ENCODE data around the gene SLC31A1. TPM values are rescaled to one million over a fixed set of nuclear protein-coding genes. Genes with fewer than 3 reads are reported as not detected.
"Not testable (repeated sequence)": the region's sequence is repeated elsewhere in the genome, so short reads cannot be mapped to it uniquely, and the experiment has no call there.

Gene SLC31A1
- total and polyA plus RNA-seq, 2 experiments from 2014 or later, result 35.8 to 37.1 TPM

DNA sequence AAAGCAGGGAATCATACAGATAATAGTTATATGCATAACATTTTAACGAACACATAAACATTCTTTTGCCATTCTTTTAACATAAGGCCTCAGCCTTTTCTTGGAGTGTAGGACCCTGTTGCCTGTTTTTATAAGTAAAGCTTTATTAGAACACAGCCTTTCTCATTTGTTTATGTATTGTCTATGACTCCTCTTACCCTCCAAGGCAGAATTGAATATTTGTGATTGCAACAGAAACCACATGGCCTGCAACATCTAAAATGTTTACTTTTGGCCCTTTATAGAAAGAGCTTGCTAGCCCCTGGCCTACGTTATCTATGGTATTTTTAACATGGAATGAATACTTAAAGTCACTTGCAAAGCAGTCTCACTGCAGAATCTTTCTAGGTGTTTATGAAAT, 2.6 kb downstream of the SLC31A1 start:
- peak; percentile 45 for DNase-seq

DNA sequence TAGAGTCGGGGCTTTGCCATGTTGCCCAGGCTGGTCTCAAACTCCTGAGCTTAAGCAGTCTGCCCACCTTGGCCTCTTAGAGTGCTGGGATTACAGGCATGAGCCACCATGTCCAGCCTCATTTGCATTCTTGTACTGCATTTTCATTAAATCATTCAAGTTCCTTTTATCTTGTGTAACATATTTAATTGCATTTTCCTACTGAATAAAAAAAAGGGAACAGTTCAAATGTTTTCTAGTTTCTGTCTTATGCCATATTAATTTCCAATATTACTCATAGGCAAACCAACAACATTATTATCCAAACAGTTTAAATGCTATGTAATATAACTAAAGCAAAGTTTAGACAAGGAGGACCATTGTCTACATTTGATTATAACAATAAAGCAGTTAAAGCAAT, 6.1 kb downstream of the SLC31A1 start:
- TF ChIP-seq EZH2 (IDR thresholded peaks at IDR 0.05; ENCODE audit: insufficient read depth, poor library complexity, severe bottlenecking), result no peak
- no peak for TF ChIP-seq EZH2phosphoT487 (IDR thresholded peaks at IDR 0.05; ENCODE audit: insufficient read depth, low read depth)
- Histone ChIP-seq H3K9ac (no peak overlapping the region), H2AFZ (no peak overlapping the region), H3K9me3 (ENCODE audit: low read depth) (no peaks in the 10 kb centered on the region), H3K4me1 (ENCODE audit: insufficient read depth) (peaks cover 28% of the 10 kb centered on the region), H3K36me3 (ENCODE audit: low read depth) (peaks cover 13% of the 10 kb centered on the region; the same call in 1 of the 2 replicates), H3F3A (ENCODE audit: insufficient read depth) (no peaks in the 10 kb centered on the region), H3K79me2 (ENCODE audit: insufficient read depth) (peaks cover 97% of the 10 kb centered on the region), H3K27me3 (replicated peaks; ENCODE audit: insufficient read depth) (no peaks in the 10 kb centered on the region), H3K9me2 (ENCODE audit: insufficient read depth) (no peaks in the 10 kb centered on the region), H3K4me2 (ENCODE audit: unreplicated experiment) (no peak overlapping the region), H4K20me1 (ENCODE audit: insufficient read depth) (0 out of 2 replicates have a peak, but pooled peaks cover 6% of the 10 kb centered on the region), H3K27ac (no peak overlapping the region), H3K4me3 (no peak overlapping the region)
- in situ Hi-C loops (cut with MboI), result no loop called here
- WGBS, 2 experiments (ENCODE audit: low coverage in 1 of 2, low lambda C conversion rate in 2 of 2, missing lambda C conversion rate in 2 of 2), result 52 to 72% methylated on average over 1 of the region's 1 CpG
- no peak for DNase-seq

More for the DNA sequence above, 2.6 kb downstream of the SLC31A1 start:
- in situ Hi-C loops (cut with MboI), result no loop called here
- H3K4me1 ChIP-seq (ENCODE audit: insufficient read depth), result peaks cover 40% of the 10 kb centered on the region
- H3K9me3 ChIP-seq (ENCODE audit: low read depth), result no peaks in the 10 kb centered on the region
- no peaks in the 10 kb centered on the region for H3K9me2 ChIP-seq (ENCODE audit: insufficient read depth)
- H3K9ac ChIP-seq, result no peak overlapping the region
- peak overlapping the region; percentile 99 for H3K4me3 ChIP-seq
- peaks cover 13% of the 10 kb centered on the region; the same call in 1 of the 2 replicates for H3K36me3 ChIP-seq (ENCODE audit: low read depth)
- peaks cover 93% of the 10 kb centered on the region for H3K79me2 ChIP-seq (ENCODE audit: insufficient read depth)
- 83 to 87% methylated on average over 2 of the region's 2 CpGs for WGBS, 2 experiments (ENCODE audit: low coverage in 1 of 2, low lambda C conversion rate in 2 of 2, missing lambda C conversion rate in 2 of 2)
- H3K4me2 ChIP-seq (ENCODE audit: unreplicated experiment), result peak overlapping the region; percentile 8
- TF ChIP-seq EZH2 (IDR thresholded peaks at IDR 0.05; ENCODE audit: insufficient read depth, poor library complexity, severe bottlenecking), result no peak
- no peak for TF ChIP-seq EZH2phosphoT487 (IDR thresholded peaks at IDR 0.05; ENCODE audit: insufficient read depth, low read depth)
- H2AFZ ChIP-seq, result no peak overlapping the region
- no peak overlapping the region for H3K27ac ChIP-seq
- H3K27me3 ChIP-seq (replicated peaks; ENCODE audit: insufficient read depth), result no peaks in the 10 kb centered on the region
- H4K20me1 ChIP-seq (ENCODE audit: insufficient read depth), result 0 out of 2 replicates have a peak, but pooled peaks cover 3% of the 10 kb centered on the region
- H3F3A ChIP-seq (ENCODE audit: insufficient read depth), result peaks cover 27% of the 10 kb centered on the region

DNA sequence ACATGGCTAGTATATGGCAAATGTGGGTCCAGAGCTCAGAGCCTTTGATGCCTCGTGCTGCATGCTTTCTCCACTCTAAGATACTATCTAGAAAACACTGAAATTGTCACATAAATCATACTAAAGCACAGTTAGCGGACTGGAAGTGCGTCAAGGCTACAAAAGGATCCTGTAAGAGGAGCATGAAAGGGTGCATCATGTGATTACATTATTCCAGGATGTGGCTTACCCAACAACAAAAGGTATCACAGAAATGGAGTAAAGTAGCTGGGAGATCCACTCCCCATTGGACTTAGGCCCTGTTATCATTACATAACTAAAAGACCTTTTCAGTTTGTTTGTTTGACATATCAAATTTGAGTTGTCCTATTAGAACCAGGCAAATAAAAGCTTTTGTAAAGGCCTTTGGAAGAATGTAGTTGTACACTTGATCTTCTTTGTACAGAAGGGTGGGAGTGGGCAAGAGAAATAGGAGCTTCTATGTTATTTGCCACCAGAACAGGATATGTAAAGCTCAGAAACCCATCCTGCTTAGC, 6.9 kb downstream of the SLC31A1 start:
- Histone ChIP-seq H4K20me1 (ENCODE audit: insufficient read depth) (peaks cover 9% of the 10 kb centered on the region; the same call in 1 of the 2 replicates), H3K4me2 (ENCODE audit: unreplicated experiment) (no peak overlapping the region), H3K36me3 (ENCODE audit: low read depth) (peaks cover 13% of the 10 kb centered on the region; the same call in 1 of the 2 replicates), H3K4me3 (no peak overlapping the region), H3K9me2 (ENCODE audit: insufficient read depth) (no peaks in the 10 kb centered on the region), H3K4me1 (ENCODE audit: insufficient read depth) (peaks cover 23% of the 10 kb centered on the region), H3K79me2 (ENCODE audit: insufficient read depth) (peaks cover 97% of the 10 kb centered on the region), H3K9ac (no peak overlapping the region), H3F3A (ENCODE audit: insufficient read depth) (no peaks in the 10 kb centered on the region), H2AFZ (no peak overlapping the region), H3K9me3 (ENCODE audit: low read depth) (no peaks in the 10 kb centered on the region), H3K27me3 (replicated peaks; ENCODE audit: insufficient read depth) (no peaks in the 10 kb centered on the region), H3K27ac (no peak overlapping the region)
- TF ChIP-seq EZH2 (IDR thresholded peaks at IDR 0.05; ENCODE audit: insufficient read depth, poor library complexity, severe bottlenecking), result no peak
- TF ChIP-seq EZH2phosphoT487 (IDR thresholded peaks at IDR 0.05; ENCODE audit: insufficient read depth, low read depth), result no peak
- in situ Hi-C loops (cut with MboI), result no loop called here
- 67 to 68% methylated on average over 3 of the region's 3 CpGs for WGBS, 2 experiments (ENCODE audit: low coverage in 1 of 2, low lambda C conversion rate in 2 of 2, missing lambda C conversion rate in 2 of 2)
- DNase-seq, result no peak

DNA sequence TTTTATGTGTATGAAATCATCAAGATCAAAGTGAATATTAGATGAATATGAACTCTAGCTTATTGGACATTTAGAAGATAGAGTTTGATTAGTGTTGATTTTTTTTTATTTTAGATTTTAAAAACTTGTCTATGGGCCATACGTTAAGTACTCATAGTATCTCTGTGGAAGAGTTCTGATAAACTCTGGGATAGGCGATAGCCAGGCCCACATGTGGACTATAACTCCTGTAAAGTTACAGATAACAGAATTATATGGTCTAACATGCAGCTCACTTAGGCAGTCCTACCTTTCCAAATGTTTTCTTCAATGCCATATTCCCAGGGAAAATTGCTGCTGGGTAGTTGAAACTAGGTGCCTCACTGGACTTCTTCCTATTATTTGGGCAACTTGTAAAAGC, 10.4 kb downstream of the SLC31A1 start:
- WGBS, 2 experiments (ENCODE audit: low coverage in 1 of 2, low lambda C conversion rate in 2 of 2, missing lambda C conversion rate in 2 of 2), result 95 to 100% methylated on average over 2 of the region's 2 CpGs
- H3K9ac ChIP-seq, result no peak overlapping the region
- no peaks in the 10 kb centered on the region for H3F3A ChIP-seq (ENCODE audit: insufficient read depth)
- DNase-seq, result no peak
- no peaks in the 10 kb centered on the region for H3K9me2 ChIP-seq (ENCODE audit: insufficient read depth)
- H3K9me3 ChIP-seq (ENCODE audit: low read depth), result no peaks in the 10 kb centered on the region
- peaks cover 94% of the 10 kb centered on the region for H3K79me2 ChIP-seq (ENCODE audit: insufficient read depth)
- peaks cover 2% of the 10 kb centered on the region; the same call in 1 of the 2 replicates for H3K4me1 ChIP-seq (ENCODE audit: insufficient read depth)
- peaks cover 5% of the 10 kb centered on the region; the same call in 1 of the 2 replicates for H3K36me3 ChIP-seq (ENCODE audit: low read depth)
- H3K4me2 ChIP-seq (ENCODE audit: unreplicated experiment), result no peak overlapping the region
- H3K4me3 ChIP-seq, result no peak overlapping the region
- H2AFZ ChIP-seq, result no peak overlapping the region
- no peak for TF ChIP-seq EZH2phosphoT487 (IDR thresholded peaks at IDR 0.05; ENCODE audit: insufficient read depth, low read depth)
- TF ChIP-seq EZH2 (IDR thresholded peaks at IDR 0.05; ENCODE audit: insufficient read depth, poor library complexity, severe bottlenecking), result no peak
- H3K27me3 ChIP-seq (replicated peaks; ENCODE audit: insufficient read depth), result no peaks in the 10 kb centered on the region
- no peak overlapping the region for H3K27ac ChIP-seq
- in situ Hi-C loops (cut with MboI), result no loop called here
- H4K20me1 ChIP-seq (ENCODE audit: insufficient read depth), result peaks cover 17% of the 10 kb centered on the region; the same call in 1 of the 2 replicates

DNA sequence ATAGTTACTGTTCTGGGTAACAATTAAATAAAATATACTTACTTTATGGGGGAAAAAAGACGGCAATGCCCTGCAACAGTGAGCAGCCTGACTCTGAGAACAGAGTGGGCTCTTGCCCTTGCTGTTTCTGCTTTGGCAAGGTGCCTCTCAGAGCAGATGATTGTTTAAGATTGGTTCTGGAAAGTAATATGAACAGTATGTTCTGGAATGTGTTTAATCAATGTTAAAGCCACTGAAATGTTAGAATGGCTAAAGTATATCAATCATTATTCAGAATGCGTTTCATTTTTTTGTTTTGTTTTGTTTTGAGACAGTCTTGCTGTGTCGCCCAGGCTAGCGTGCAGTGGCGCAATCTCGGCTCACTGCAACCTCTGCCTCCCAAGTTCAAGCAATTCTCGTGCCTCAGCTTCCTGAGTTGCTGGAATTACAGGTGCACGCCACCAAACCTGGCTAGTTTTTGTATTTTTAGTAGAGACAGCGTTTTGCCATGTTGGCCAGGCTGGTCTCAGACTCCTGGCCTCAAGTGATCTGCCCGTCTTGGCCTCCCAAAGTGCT, 14.4 kb downstream of the SLC31A1 start:
- in situ Hi-C loops (cut with MboI); H3K27me3 ChIP-seq (replicated peaks; ENCODE audit: insufficient read depth); H2AFZ ChIP-seq; DNase-seq; H3K4me3 ChIP-seq; H3K9me3 ChIP-seq (ENCODE audit: low read depth); H3K4me1 ChIP-seq (ENCODE audit: insufficient read depth); H3K9me2 ChIP-seq (ENCODE audit: insufficient read depth); H3K36me3 ChIP-seq (ENCODE audit: low read depth); H3K4me2 ChIP-seq (ENCODE audit: unreplicated experiment); H3K9ac ChIP-seq; H3F3A ChIP-seq (ENCODE audit: insufficient read depth); H3K27ac ChIP-seq: not testable (repeated sequence)
- Histone ChIP-seq H3K79me2 (ENCODE audit: insufficient read depth) (peaks cover 92% of the 10 kb centered on the region), H4K20me1 (ENCODE audit: insufficient read depth) (peaks cover 12% of the 10 kb centered on the region; the same call in 1 of the 2 replicates)
- WGBS, 2 experiments (ENCODE audit: low coverage in 1 of 2, low lambda C conversion rate in 2 of 2, missing lambda C conversion rate in 2 of 2), result 63 to 66% methylated on average over 10 of the region's 10 CpGs

Data from GM23248 (cell line).